Inflammatory macrophage treated with lipopolysaccharide for 4 hours (primary cell): Measurements from ENCODE around the gene THRA.

Experiments used
- DNase-seq: peaks from one replicate; pipeline ENCODE4 v3.0.0-alpha.2; 2020

THRA gene

GRCh38 chr17:40087049-40087794, 24.5 kb downstream of the THRA start:
- no peak for DNase-seq

GRCh38 chr17:40087903-40088718, 25.3 kb downstream of the THRA start:
- no peak for DNase-seq

DNA sequence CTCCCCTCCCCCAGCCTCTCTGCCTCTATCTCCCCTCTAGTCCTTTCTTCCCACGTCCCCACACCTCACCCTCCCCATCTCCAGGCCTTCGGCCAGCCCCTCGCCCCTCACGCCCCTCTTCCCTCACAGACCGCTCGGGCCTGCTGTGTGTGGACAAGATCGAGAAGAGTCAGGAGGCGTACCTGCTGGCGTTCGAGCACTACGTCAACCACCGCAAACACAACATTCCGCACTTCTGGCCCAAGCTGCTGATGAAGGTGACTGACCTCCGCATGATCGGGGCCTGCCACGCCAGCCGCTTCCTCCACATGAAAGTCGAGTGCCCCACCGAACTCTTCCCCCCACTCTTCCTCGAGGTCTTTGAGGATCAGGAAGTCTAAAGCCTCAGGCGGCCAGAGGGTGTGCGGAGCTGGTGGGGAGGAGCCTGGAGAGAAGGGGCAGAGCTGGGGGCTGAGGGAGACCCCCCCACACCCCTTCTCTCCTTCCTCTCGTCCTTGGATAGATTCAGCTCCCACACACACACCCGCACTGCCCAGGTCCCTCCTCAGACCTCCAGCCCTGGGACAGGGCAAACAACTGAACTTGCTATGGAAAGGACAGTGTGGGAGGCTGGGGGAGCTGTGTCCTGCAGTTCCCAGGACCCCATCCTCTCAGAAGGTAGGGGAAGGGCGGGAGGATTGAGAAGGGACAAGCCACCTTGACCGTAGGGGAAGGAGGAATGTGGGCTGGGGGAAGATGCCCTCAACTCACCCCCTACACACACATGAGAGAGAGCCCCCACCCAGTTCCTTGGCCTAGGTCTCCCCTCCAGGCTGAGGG, 26.5 kb downstream of the THRA start:
- DNase-seq = no peak

GRCh38 chr17:40090237-40091119, 27.7 kb downstream of the THRA start:
- no peak for DNase-seq

GRCh38 chr17:40091691-40092397, 29.1 kb downstream of the THRA start:
- DNase-seq = no peak

DNA sequence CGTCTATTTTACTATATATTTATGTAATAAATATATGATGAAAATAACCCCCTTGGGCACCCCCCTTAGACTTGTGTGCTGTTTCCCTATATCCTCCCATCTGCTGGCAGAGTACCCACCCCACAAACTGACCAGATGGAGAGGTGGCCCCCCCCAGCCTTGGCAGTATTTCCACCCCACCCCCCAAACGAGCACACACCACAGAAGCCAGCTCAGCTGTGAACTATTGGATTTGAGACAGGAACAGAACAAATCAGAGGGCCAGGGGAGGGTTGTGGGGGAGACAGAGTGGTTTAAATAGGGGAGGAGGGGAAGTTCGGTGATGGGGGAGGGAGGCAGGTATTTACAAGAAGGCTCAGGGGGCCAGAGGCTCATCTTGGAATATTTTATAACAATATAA, 29.8 kb downstream of the THRA start:
- DNase-seq = no peak

DNA sequence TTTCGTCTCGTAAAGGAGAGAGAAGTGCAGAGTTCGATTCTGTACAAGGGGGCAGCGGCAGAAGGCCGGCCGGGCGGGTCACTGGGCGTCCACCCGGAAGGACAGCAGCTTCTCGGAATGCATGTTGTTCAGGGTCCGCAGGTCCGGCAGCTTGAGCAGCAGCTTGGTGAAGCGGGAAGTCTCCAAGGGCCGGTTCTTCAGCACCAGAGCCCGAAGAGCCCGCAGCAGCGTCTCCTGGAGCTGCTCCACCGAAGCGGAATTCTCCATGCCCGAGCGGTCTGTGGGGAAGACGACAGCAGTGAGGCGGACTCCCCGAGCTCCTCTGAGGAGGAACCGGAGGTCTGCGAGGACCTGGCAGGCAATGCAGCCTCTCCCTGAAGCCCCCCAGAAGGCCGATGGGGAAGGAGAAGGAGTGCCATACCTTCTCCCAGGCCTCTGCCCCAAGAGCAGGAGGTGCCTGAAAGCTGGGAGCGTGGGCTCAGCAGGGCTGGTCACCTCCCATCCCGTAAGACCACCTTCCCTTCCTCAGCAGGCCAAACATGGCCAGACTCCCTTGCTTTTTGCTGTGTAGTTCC, 30.3 kb downstream of the THRA start:
- DNase-seq = no peak

DNA sequence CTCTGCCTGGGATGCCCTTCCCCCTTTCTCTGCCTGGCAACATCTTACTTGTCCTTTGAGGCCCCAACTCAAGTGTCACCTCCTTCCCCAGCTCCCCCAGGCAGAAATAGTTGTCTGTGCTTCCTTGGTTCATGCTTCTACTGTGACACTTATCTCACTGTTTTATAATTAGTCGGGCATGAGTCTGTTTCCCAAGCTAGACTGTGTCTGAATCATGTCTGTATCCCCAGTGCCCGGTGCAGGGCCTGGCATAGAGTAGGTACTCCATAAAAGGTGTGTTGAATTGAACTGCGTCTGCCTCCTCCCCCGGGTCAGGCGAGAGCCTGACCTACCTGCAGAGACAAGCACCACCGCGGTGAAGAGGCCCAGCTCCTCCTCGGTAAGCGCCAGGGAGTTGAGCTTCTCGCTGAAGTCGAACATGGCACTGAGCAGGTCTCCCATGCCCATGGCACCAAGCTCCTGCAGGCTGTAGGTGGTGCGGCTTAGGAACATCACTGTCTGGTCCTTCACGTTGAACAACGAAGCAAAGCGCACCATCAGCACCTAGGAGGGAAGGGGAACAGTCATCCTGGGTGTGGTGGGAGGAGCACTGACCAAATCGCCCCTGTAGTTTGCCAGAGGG, 30.9 kb downstream of the THRA start:
- no peak for DNase-seq

DNA sequence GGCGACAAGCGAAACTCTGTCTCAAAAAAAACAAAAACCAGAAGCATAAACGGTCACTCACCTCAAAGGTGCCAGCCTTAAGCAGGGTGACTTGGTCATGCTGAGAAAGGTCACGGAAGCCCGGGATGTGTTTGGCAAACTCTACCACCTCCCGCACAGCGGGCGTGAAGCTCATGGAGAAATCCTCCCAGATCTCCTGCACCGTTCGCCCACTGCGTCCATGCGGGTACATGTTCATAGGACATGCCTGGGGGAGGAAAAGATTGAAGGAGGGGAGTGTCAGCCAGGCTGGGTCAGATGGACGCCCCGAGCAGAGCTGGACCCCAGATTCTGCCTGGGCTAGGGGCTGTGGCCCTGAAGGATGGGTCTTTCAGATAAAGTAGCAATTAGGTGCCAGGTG, 32.1 kb downstream of the THRA start:
- DNase-seq = no peak

GRCh38 chr17:40095351-40095943, 32.7 kb downstream of the THRA start:
- DNase-seq = no peak

GRCh38 chr17:40095944-40096791, 33.4 kb downstream of the THRA start:
- peak; percentile 100 for DNase-seq

GRCh38 chr17:40097087-40097486, 34.3 kb downstream of the THRA start:
- no peak for DNase-seq

GRCh38 chr17:40097931-40098845, 35.4 kb downstream of the THRA start:
- DNase-seq = peak; percentile 53

DNA sequence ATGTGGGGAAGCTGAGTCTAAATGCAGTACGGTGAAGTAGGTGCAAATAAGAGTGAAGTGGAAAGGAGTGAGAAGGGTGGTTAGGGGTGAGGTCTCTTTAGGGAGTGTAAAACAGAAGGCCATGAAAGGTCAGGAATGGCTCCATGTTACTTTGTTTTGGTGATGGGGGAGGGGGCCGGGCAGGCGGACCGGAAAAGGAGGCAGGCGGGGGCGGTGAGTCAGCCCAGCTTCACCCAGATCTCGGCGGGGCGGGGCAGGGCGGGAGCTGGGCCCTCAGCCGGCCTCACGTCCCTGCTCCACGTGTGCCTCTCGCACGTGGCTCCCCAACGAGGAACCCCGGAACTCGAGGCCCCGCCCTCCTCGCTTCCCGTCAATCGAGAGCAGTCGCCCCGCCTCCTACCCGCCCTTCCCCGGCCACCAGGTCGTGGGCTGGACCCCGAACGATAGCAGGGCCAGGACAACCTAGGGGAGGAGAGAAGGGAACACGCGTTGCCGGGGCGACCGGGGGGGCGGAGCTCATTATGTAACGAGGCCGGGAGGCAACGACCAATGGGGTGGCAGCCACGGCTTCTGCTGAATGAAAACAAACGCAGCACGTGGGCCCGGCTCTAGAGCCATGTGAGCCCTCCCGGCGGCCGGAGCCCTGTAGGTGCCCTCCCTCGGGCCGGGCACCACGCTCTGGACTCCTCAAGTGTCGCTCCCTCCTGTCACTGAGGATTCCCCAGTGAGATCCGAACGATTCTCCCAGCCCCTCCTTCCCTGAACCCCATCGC, 36.3 kb downstream of the THRA start:
- DNase-seq = peak; percentile 96

- DNase-seq = peak; percentile 82
Observed at GRCh38 chr17:40099619-40100418, 37.1 kb downstream of the THRA start.

DNA sequence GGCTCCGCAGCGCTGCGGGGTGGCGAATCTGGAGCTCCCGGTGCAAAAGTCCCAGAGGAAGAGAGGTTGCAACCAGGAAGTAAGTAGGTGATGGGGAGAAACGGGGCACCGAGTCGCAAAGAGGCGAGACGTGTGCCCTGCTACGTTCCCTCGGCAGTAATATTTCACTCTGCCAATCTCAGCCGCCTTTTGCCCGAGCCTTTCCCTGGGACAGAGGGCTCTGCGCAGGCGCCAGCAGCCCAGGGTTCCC, 37.6 kb downstream of the THRA start, which contains the start of gene NR1D1:
TSS of gene NR1D1 (minus strand) at position 171 of the 250 bp plus-strand sequence. CDS start 495 bp downstream, outside the sequence.
- DNase-seq = no peak
